Stimulated activated CD4-positive, alpha-beta T cell treated with anti-CD3 and anti-CD28 coated beads, TNF-alpha, amount 100 ng/mL, for 1 hour (primary cell): ENCODE data around the gene HIBCH.
"Not testable (repeated sequence)": the region's sequence is repeated elsewhere in the genome, so short reads cannot be mapped to it uniquely, and the experiment has no call there.

Experiments used
- DNase-seq, 3 donors: peaks; one replicate each; pipeline ENCODE4 v3.0.0-alpha.2; 2020; ENCODE audit warnings: low read depth in 3 of 3, low spot score in 1 of 3

Gene HIBCH

GRCh38 chr2:190162851-190163250 lies 156.8 kb downstream of the HIBCH start:
- DNase-seq: no peak

GRCh38 chr2:190159453-190159852 lies 160.2 kb downstream of the HIBCH start:
- DNase-seq: no peak

DNA sequence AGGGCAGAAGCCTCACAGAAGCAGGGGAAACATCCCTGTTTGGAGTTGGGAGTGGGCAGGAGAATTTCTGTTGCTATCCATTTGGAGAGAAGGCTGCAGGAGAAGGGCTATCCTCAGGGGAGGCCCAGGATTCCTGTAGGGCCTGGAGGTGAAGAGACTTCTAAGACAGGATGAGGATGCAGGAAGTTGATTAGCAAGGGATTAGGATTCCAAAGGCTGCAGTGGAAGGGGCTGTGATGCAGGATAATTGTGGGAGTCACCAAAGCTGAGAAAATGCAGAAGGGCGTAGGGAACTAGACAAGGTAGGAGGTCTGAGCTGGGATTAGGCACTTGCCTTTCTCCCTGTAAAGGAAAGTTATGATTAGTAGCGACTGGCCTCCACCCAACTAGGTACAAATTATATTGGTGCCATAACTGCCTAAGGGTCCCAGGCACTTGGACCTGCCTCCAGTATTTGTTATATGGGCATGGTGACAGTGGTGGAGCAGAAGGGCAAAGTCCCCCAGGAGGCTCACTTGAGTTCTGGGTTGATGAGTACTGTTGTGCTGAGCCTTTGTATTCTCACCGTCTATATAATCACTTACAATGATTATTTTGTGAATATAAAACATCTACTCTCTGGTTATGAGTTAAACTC lies 160.7 kb downstream of the HIBCH start:
- DNase-seq: no peak

DNA sequence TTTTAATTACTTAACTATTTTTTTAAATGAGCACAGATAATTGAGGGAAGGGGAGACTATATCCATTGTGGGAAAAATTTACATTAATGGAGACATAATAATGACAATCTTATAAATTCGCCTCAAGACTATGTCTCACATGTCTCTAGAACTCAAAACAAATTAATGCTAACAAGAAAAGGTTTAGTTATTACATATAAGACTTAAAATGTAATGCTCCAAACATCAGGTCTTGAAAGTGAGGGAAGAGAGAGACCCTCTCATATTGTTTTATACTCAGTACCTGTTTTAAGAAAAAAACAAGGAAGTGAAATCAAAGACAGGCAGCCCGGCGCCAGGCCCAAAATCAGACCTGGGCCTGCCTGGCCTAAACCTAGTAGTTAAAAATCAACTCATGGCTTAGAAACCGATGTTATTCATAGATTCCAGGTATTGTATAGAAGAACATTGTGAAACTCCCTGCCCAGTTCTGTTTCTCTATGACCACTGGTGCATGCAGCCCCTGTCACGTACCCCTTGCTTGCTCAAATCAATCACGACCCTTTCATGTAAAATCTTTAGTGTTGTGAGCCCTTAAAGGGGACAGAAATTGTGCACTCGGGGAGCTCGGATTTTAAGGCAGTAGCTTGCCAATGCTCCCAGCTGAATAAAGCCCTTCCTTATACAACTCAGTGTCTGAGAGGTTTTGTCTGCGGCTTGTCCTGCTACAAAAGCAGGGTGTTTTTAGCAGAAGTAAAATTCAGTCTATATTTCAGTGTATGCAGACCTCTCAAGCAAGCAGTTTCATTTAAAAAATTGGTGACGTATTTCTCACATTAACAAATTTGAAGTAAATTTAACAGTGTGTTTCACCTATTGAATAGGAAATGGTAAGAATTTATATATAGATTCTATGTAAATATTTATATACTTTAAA lies 161.8 kb downstream of the HIBCH start:
- DNase-seq: not testable (repeated sequence)

DNA sequence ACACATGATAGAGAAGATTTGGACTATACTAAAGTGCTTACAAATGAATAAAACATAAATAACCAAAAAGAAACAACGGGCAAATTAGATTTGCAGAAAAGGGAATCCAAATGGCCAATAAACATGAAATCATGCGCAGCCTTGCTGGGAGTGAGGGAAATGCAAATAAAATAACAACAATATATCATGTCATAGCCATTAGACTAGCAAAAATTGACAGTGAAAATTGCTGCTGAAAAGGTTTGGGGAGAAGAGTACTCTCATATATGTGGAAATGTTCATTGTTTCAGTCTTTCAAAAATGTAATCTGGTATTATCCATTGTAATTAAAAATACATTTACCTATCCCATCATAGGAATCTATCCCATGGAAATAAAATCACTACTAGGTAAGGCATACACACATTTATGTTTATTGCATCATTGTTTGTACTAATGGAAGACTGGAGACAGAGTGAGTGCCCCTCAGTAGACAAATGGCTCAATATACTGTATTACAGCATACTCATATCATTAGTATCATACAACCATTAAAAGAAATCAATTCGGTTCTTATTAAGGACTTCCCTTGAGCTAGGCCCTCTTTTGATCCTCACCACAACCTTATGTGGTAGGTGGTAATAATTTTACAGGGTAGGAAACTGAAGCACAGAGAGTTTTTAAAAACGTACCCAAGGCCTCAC lies 163.0 kb downstream of the HIBCH start:
- no peak for DNase-seq
